ENCODE results near the gene GRM4. TPM values are rescaled to one million over a fixed set of nuclear protein-coding genes. Genes with fewer than 3 reads are reported as not detected.

The GRM4 gene
- total and polyA plus RNA-seq, 9 donors: under 0.01 to 0.37 (median 0.08) TPM; not detected in 2

DNA sequence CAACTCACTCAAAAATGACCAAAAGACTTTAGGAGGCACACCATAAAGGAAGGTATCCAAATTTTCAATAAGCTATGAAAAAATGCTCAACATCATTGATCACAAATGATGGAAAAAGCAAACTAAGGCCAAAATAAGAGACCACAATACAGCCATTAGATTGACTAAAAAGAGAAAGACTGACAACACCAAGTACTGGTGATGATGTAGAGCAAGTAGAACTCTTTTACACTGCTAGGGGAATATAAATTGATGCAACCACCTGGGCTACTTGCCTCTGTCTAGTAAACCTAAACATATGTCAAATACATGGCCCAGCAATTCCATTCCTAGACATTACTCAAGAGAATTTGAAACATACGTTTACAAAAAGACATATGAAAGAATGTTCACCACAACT is 148.6 kb downstream of the GRM4 start:
- H3K9me3 ChIP-seq: peaks cover 0 to 4% of the 10 kb centered on the region in 2 donors
- H3K4me1 ChIP-seq (ENCODE audit: insufficient read depth): no peaks in the 10 kb centered on the region
- no peak overlapping the region for H3K4me3 ChIP-seq
- H3K27ac ChIP-seq: no peak overlapping the region
- TF ChIP-seq POLR2A (IDR thresholded peaks at IDR 0.05) (no peak), EP300 (IDR thresholded peaks at IDR 0.05) (no peak)
- TF ChIP-seq, protein P1, sequence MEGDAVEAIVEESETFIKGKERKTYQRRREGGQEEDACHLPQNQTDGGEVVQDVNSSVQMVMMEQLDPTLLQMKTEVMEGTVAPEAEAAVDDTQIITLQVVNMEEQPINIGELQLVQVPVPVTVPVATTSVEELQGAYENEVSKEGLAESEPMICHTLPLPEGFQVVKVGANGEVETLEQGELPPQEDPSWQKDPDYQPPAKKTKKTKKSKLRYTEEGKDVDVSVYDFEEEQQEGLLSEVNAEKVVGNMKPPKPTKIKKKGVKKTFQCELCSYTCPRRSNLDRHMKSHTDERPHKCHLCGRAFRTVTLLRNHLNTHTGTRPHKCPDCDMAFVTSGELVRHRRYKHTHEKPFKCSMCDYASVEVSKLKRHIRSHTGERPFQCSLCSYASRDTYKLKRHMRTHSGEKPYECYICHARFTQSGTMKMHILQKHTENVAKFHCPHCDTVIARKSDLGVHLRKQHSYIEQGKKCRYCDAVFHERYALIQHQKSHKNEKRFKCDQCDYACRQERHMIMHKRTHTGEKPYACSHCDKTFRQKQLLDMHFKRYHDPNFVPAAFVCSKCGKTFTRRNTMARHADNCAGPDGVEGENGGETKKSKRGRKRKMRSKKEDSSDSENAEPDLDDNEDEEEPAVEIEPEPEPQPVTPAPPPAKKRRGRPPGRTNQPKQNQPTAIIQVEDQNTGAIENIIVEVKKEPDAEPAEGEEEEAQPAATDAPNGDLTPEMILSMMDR (IDR thresholded peaks at IDR 0.05): no peak
- no peak for DNase-seq
- H3K36me3 ChIP-seq: no peaks in the 10 kb centered on the region
- intact Hi-C loops (cut with DNase I): no loop called here
- H3K27me3 ChIP-seq: no peaks in the 10 kb centered on the region
- 94 to 100% (median 97%) methylated on average over 1 of the region's 1 CpG for WGBS, 3 donors

- no peak overlapping the region for H3K27ac ChIP-seq
- DNase-seq: no peak
- WGBS, 3 donors: 42 to 47% (median 46%) methylated on average over 5 of the region's 5 CpGs
- H3K27me3 ChIP-seq: no peaks in the 10 kb centered on the region
- no peaks in the 10 kb centered on the region for H3K36me3 ChIP-seq
- H3K4me1 ChIP-seq (ENCODE audit: insufficient read depth): no peaks in the 10 kb centered on the region
- no peak overlapping the region for H3K4me3 ChIP-seq
- intact Hi-C loops (cut with DNase I): no loop called here
- peaks cover 0 to 4% of the 10 kb centered on the region in 2 donors for H3K9me3 ChIP-seq
- TF ChIP-seq POLR2A (IDR thresholded peaks at IDR 0.05): no peak
- no peak for TF ChIP-seq EP300 (IDR thresholded peaks at IDR 0.05)
- TF ChIP-seq, protein P1 (IDR thresholded peaks at IDR 0.05): no peak
Measured at GRCh38 chr6:33996120-33996475, 149.8 kb downstream of the GRM4 start.

- no peak for DNase-seq
- Histone ChIP-seq H3K4me3 (no peak overlapping the region), H3K4me1 (ENCODE audit: insufficient read depth) (no peaks in the 10 kb centered on the region), H3K36me3 (no peaks in the 10 kb centered on the region), H3K27me3 (no peaks in the 10 kb centered on the region), H3K27ac (no peak overlapping the region), H3K9me3 (peaks cover 0 to 4% of the 10 kb centered on the region in 2 donors)
- intact Hi-C loops (cut with DNase I): no loop called here
- TF ChIP-seq EP300 (IDR thresholded peaks at IDR 0.05) (no peak), POLR2A (IDR thresholded peaks at IDR 0.05) (no peak)
- TF ChIP-seq, protein P1 (IDR thresholded peaks at IDR 0.05): no peak
- 40 to 52% (median 40%) methylated on average over 9 of the region's 9 CpGs for WGBS, 3 donors
Measured at GRCh38 chr6:33995309-33996119, 150.4 kb downstream of the GRM4 start.

DNA sequence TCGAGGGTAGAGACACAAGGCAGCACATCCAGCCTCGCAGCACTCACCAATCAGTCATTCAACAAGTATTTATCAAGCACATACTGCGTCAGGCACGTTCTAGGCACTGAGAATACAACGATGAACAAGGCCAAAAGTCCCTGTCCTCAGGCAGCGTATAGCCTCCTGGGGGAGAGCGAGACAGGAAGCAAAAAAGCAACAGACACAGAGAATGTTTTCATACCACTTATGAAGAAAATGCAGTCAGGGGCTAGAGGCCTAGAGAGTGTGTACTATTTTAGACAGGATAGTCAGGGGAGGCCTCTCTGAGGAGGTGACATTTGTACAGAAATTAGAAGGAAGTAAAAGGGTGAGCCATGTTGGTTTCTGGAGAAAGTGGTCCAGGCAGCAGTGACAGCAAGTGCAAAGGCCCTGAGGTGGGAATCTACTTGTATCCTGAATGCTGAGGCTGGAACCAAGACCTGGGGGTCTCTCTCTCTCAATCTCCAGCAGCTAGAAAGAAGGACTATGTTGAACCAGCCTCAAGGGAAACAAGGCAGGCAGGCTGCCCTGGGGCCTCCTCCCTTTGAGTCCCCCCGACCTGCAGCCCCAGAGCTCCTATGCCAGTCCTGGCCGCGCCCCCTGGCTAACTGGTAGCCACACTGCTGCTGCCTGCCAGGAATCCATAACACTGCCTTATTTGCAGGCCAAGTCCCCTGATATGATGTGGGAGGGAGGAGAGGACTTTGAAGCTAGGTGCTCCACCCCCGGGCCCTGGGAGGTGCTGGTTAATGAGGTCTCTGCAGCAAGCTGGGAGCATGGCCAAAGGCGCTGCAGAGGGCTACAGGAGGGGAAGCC is 151.2 kb downstream of the GRM4 start:
- no peaks in the 10 kb centered on the region for H3K4me1 ChIP-seq (ENCODE audit: insufficient read depth)
- H3K4me3 ChIP-seq: no peak overlapping the region
- no peaks in the 10 kb centered on the region for H3K27me3 ChIP-seq
- WGBS, 3 donors: 56 to 68% (median 67%) methylated on average over 12 of the region's 12 CpGs
- no peak for DNase-seq
- no peak overlapping the region for H3K27ac ChIP-seq
- intact Hi-C loops (cut with DNase I): no loop called here
- H3K9me3 ChIP-seq: peaks cover 0 to 4% of the 10 kb centered on the region in 2 donors
- no peaks in the 10 kb centered on the region for H3K36me3 ChIP-seq
- TF ChIP-seq, protein P1 (IDR thresholded peaks at IDR 0.05): no peak
- TF ChIP-seq POLR2A (IDR thresholded peaks at IDR 0.05) (no peak), EP300 (IDR thresholded peaks at IDR 0.05) (no peak)

All from ovary (tissue), 9 donors.